ENCODE measurements around the gene TTC34.
"Not testable (repeated sequence)": the region's sequence is repeated elsewhere in the genome, so short reads cannot be mapped to it uniquely, and the experiment has no call there.

The TTC34 gene

GRCh38 chr1:2750041-2750680 is 51.3 kb downstream of the TTC34 start:
- not testable (repeated sequence) for DNase-seq (ENCODE audit: low read depth); H3K4me3 ChIP-seq (ENCODE audit: low read depth, low read length)

GRCh38 chr1:2748626-2749025 is 52.9 kb downstream of the TTC34 start:
- DNase-seq (ENCODE audit: low read depth); H3K4me3 ChIP-seq (ENCODE audit: low read depth, low read length): not testable (repeated sequence)

GRCh38 chr1:2694796-2695195 is 106.7 kb downstream of the TTC34 start:
- H3K4me3 ChIP-seq (ENCODE audit: low read depth, low read length); DNase-seq (ENCODE audit: low read depth): not testable (repeated sequence)

- DNase-seq (ENCODE audit: low read depth) = not testable (repeated sequence)
Measured at GRCh38 chr1:2690180-2690579, 111.3 kb downstream of the TTC34 start.

GRCh38 chr1:2688336-2688665 is 113.2 kb downstream of the TTC34 start:
- not testable (repeated sequence) for H3K4me3 ChIP-seq (ENCODE audit: low read depth, low read length); DNase-seq (ENCODE audit: low read depth)

More at GRCh38 chr1:2690180-2690579, 111.3 kb downstream of the TTC34 start:
- H3K4me3 ChIP-seq (ENCODE audit: low read depth, low read length) = not testable (repeated sequence)

- not testable (repeated sequence) for H3K4me3 ChIP-seq (ENCODE audit: low read depth, low read length); DNase-seq (ENCODE audit: low read depth)
Measured at GRCh38 chr1:2687638-2688335, 113.7 kb downstream of the TTC34 start.

GRCh38 chr1:2687174-2687591 is 114.3 kb downstream of the TTC34 start:
- not testable (repeated sequence) for H3K4me3 ChIP-seq (ENCODE audit: low read depth, low read length); DNase-seq (ENCODE audit: low read depth)

- not testable (repeated sequence) for H3K4me3 ChIP-seq (ENCODE audit: low read depth, low read length); DNase-seq (ENCODE audit: low read depth)
Measured at GRCh38 chr1:2686091-2686863, 115.2 kb downstream of the TTC34 start.

GRCh38 chr1:2685671-2686070 is 115.8 kb downstream of the TTC34 start:
- not testable (repeated sequence) for DNase-seq (ENCODE audit: low read depth); H3K4me3 ChIP-seq (ENCODE audit: low read depth, low read length)

- not testable (repeated sequence) for DNase-seq (ENCODE audit: low read depth)
Measured at GRCh38 chr1:2684878-2685277, 116.6 kb downstream of the TTC34 start.

GRCh38 chr1:2684000-2684399 is 117.5 kb downstream of the TTC34 start:
- not testable (repeated sequence) for H3K4me3 ChIP-seq (ENCODE audit: low read depth, low read length); DNase-seq (ENCODE audit: low read depth)

More at GRCh38 chr1:2684878-2685277, 116.6 kb downstream of the TTC34 start:
- H3K4me3 ChIP-seq (ENCODE audit: low read depth, low read length) = not testable (repeated sequence)

- H3K4me3 ChIP-seq (ENCODE audit: low read depth, low read length); DNase-seq (ENCODE audit: low read depth): not testable (repeated sequence)
Measured at GRCh38 chr1:2683321-2683741, 118.2 kb downstream of the TTC34 start.

GRCh38 chr1:2682879-2683278 is 118.6 kb downstream of the TTC34 start:
- H3K4me3 ChIP-seq (ENCODE audit: low read depth, low read length); DNase-seq (ENCODE audit: low read depth): not testable (repeated sequence)

GRCh38 chr1:2676726-2677125 is 124.8 kb downstream of the TTC34 start:
- DNase-seq (ENCODE audit: low read depth); H3K4me3 ChIP-seq (ENCODE audit: low read depth, low read length): not testable (repeated sequence)

GRCh38 chr1:2671656-2672055 is 129.8 kb downstream of the TTC34 start:
- not testable (repeated sequence) for H3K4me3 ChIP-seq (ENCODE audit: low read depth, low read length); DNase-seq (ENCODE audit: low read depth)

GRCh38 chr1:2659806-2660205 is 141.7 kb downstream of the TTC34 start:
- DNase-seq (ENCODE audit: low read depth); H3K4me3 ChIP-seq (ENCODE audit: low read depth, low read length): not testable (repeated sequence)

GRCh38 chr1:2657909-2658308 is 143.6 kb downstream of the TTC34 start:
- not testable (repeated sequence) for DNase-seq (ENCODE audit: low read depth); H3K4me3 ChIP-seq (ENCODE audit: low read depth, low read length)

GRCh38 chr1:2657124-2657523 is 144.4 kb downstream of the TTC34 start:
- not testable (repeated sequence) for DNase-seq (ENCODE audit: low read depth); H3K4me3 ChIP-seq (ENCODE audit: low read depth, low read length)

GRCh38 chr1:2655598-2656434 is 145.7 kb downstream of the TTC34 start:
- H3K4me3 ChIP-seq (ENCODE audit: low read depth, low read length); DNase-seq (ENCODE audit: low read depth): not testable (repeated sequence)
